ENCODE results near the gene CELA2A.

CELA2A gene

GRCh38 chr1:15492596-15492995 is 36.1 kb downstream of the CELA2A start (continued):
- no peak for TF ChIP-seq POU6F1 (CRISPR knock-in tag; IDR thresholded peaks at IDR 0.05; ENCODE audit: borderline replicate concordance, low read depth)
- TF ChIP-seq TSHZ2 (CRISPR knock-in tag; IDR thresholded peaks at IDR 0.05), result no peak
- no peak for TF ChIP-seq ZNF70 (CRISPR knock-in tag; IDR thresholded peaks at IDR 0.05)
- no peak for TF ChIP-seq SNAI2 (CRISPR knock-in tag; IDR thresholded peaks at IDR 0.05)
- TF ChIP-seq BACH2 (CRISPR knock-in tag; IDR thresholded peaks at IDR 0.05; ENCODE audit: borderline replicate concordance), result no peak
- TF ChIP-seq ARNTL (CRISPR knock-in tag; IDR thresholded peaks at IDR 0.05; ENCODE audit: borderline replicate concordance, low read depth), result no peak

- TF ChIP-seq PATZ1 (CRISPR knock-in tag; IDR thresholded peaks at IDR 0.05; ENCODE audit: borderline replicate concordance) (no peak), ZFP3 (CRISPR knock-in tag; IDR thresholded peaks at IDR 0.05) (no peak), PPARA (CRISPR knock-in tag; IDR thresholded peaks at IDR 0.05; ENCODE audit: borderline replicate concordance) (no peak), BACH2 (CRISPR knock-in tag; IDR thresholded peaks at IDR 0.05; ENCODE audit: borderline replicate concordance) (no peak), TCF4 (CRISPR knock-in tag; IDR thresholded peaks at IDR 0.05; ENCODE audit: borderline replicate concordance) (no peak), ZC3H10 (CRISPR knock-in tag; IDR thresholded peaks at IDR 0.05) (no peak), ESRRG (CRISPR knock-in tag; IDR thresholded peaks at IDR 0.05) (no peak), CREB5 (CRISPR knock-in tag; IDR thresholded peaks at IDR 0.05; ENCODE audit: low read depth) (no peak), TSHZ2 (CRISPR knock-in tag; IDR thresholded peaks at IDR 0.05) (no peak), CSDC2 (CRISPR knock-in tag; IDR thresholded peaks at IDR 0.05) (no peak), ZNF565 (CRISPR knock-in tag; conservative IDR thresholded peaks at IDR 0.05; ENCODE audit: low read depth) (no peak), SNAI2 (CRISPR knock-in tag; IDR thresholded peaks at IDR 0.05) (no peak), TOX (CRISPR knock-in tag; IDR thresholded peaks at IDR 0.05; ENCODE audit: borderline replicate concordance) (no peak), POU6F1 (CRISPR knock-in tag; IDR thresholded peaks at IDR 0.05; ENCODE audit: borderline replicate concordance, low read depth) (no peak)
- ATAC-seq, result no peak
Measured at GRCh38 chr1:15493869-15494390, 37.4 kb downstream of the CELA2A start.
